Activated CD4-positive, alpha-beta T cell treated with anti-CD3 and anti-CD28 coated beads, Interleukin-2, amount 10 ng/mL, durations not matched to agents 24 days and 14 days (primary cell): ENCODE measurements around the gene PARD3B. TPM values are rescaled to one million over a fixed set of nuclear protein-coding genes. Genes with fewer than 3 reads are reported as not detected.

Source experiments
- DNase-seq: peaks from one replicate; pipeline ENCODE4 v3.0.0; 2022
- H3K27ac Mint-ChIP-seq: one replicate; pipeline ENCODE4 v1.8.0; 2022; ENCODE audit warnings: mild to moderate bottlenecking, mixed read lengths
- H3K27me3 Mint-ChIP-seq: one replicate; pipeline ENCODE4 v1.8.0; 2022; ENCODE audit warnings: mixed read lengths
- H3K36me3 Mint-ChIP-seq: one replicate; pipeline ENCODE4 v1.8.0; 2022; ENCODE audit warnings: low read depth, mild to moderate bottlenecking, mixed read lengths
- H3K4me1 Mint-ChIP-seq: one replicate; pipeline ENCODE4 v1.8.0; 2021; ENCODE audit warnings: mixed read lengths
- H3K4me3 Mint-ChIP-seq: one replicate; pipeline ENCODE4 v1.8.0; 2022; ENCODE audit warnings: mild to moderate bottlenecking, moderate library complexity, mixed read lengths
- H3K9me3 Mint-ChIP-seq: one replicate; pipeline ENCODE4 v1.8.0; 2021; ENCODE audit warnings: mixed read lengths
- intact Hi-C: fragments of 100-400 bp; cut with micrococcal nuclease; formaldehyde crosslinking; loops from one replicate; pipeline ENCODE4 v1.15.1; 2023
- total RNA-seq: library from RNA; stranded (reverse); gene quantifications from 2 replicates; pipeline ENCODE4 v1.2.3, GENCODE V29; 2022

Gene PARD3B
- total RNA-seq, 1 donor from 2014 or later: 0.12 TPM

DNA sequence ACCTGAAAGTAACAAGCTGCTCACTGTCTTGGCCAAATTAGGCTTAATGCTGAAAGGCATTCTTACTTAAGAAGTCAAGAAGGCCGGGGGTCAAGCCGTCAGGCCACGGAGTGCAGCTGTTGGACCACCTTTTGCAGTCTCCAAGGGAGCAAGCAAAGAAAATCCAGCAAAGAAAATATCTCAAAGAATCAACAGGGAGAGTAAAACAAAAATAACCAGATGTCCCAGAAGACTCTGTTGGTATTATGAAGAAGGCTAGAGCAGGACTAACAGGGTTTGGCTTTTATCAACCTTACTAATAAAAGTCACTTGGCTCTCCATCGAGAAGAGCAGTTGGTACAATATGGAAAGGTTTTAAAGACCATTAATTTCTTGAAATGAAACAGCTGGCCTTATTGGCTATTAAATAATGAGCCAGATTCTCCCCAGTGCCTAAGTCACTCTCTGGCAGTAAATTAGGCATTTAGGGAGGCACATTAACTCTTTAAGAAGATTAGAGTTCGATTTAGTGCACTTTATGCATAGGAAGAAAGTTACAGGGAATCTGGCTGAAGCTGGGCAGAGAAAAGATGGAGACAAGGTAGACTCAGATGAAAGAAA is 1026.2 kb downstream of the PARD3B start:
- Mint-ChIP-seq H3K27me3 (peaks cover 8% of the 10 kb centered on the region), H3K27ac (no peak overlapping the region), H3K9me3 (peaks cover 12% of the 10 kb centered on the region), H3K4me3 (no peak overlapping the region), H3K36me3 (no peaks in the 10 kb centered on the region), H3K4me1 (no peaks in the 10 kb centered on the region)
- intact Hi-C loops: no loop called here
- DNase-seq: no peak

DNA sequence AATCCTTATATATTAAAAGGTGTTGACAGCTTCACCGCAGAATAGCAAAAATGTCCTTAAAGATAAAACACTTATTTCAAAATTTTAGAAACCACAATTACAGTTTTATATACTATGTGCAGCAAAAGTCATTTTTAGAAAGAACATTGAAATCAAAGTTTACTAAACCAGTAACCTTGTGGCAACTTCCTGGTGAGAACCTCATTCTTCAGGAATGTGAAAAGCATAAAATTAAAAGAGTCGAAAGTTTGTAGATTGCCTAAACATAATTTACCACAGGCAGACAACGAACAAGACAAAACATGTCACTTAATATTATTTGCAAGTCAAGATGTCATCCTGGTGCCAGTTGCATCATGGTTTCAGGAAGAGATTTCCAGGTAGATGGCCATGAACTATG is 1028.7 kb downstream of the PARD3B start:
- Mint-ChIP-seq H3K27me3 (peaks cover 14% of the 10 kb centered on the region), H3K36me3 (no peaks in the 10 kb centered on the region)

DNA sequence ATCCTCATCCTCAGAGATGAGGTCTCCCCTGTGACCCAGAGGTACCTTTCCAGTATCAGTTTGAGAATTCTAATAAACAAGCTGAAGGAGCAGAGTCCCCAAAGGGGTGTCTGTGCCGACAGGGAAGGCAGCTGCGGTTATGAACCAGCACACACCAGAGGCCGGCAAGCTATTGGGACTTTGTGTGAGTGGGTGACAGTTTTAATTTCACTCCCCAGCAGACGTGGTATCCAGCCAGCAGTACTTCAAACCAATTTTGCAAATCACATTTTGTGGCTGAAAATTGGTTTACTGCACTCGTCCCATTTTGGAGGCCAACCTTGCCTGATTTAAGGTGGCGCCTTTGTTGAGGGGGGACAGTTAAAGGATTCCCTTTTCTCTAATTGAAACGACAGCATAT is 1034.1 kb downstream of the PARD3B start:
- peaks cover 10% of the 10 kb centered on the region for H3K27me3 Mint-ChIP-seq
- no peak overlapping the region for H3K27ac Mint-ChIP-seq
- H3K9me3 Mint-ChIP-seq: peaks cover 9% of the 10 kb centered on the region
- H3K4me3 Mint-ChIP-seq: no peak overlapping the region
- no peaks in the 10 kb centered on the region for H3K36me3 Mint-ChIP-seq
- DNase-seq: no peak
- intact Hi-C loops: no loop called here
- no peaks in the 10 kb centered on the region for H3K4me1 Mint-ChIP-seq

More for the DNA sequence above, 1028.7 kb downstream of the PARD3B start:
- intact Hi-C loops: no loop called here
- no peak overlapping the region for H3K4me3 Mint-ChIP-seq
- H3K4me1 Mint-ChIP-seq: no peaks in the 10 kb centered on the region
- peaks cover 12% of the 10 kb centered on the region for H3K9me3 Mint-ChIP-seq
- DNase-seq: no peak
- H3K27ac Mint-ChIP-seq: no peak overlapping the region

DNA sequence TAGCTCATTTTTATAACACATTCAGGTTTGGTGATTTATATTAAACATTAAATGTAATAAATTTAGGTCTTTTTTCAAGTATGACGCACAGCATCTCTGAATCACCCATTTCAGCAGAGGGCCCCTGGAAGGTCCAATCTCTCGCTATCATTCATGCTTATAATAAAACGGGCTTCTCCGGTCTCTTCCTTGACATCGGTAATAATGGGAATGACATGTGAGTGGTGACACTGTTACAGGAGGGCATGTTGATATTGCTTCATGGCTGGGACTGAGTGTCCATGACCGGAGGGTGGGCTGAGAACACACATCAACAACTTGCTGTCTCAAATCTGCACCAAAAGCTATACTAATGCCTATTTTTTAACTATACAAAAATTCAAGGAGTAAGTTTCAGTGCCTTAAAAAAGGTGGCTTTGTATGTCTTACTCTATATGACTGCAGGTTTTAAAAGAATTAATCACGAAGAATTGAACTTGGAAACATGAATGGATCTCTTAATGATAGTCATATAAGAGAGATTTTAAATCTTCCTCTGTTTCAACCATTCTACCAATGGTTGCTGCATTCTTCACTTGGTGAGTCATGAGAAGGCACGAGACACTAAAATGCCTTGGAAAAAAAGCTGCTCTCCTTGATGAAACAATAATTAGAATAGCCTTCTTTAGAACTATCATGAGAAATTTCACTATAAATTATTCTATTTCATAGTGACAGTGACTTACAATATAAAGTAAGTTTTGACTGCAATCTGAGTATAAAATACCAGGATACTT is 1035.1 kb downstream of the PARD3B start:
- peaks cover 7% of the 10 kb centered on the region for H3K9me3 Mint-ChIP-seq
- peaks cover 10% of the 10 kb centered on the region for H3K27me3 Mint-ChIP-seq
- no peaks in the 10 kb centered on the region for H3K36me3 Mint-ChIP-seq
- intact Hi-C loops: no loop called here
- no peak for DNase-seq
- no peak overlapping the region for H3K27ac Mint-ChIP-seq
- H3K4me1 Mint-ChIP-seq: no peaks in the 10 kb centered on the region
- no peak overlapping the region for H3K4me3 Mint-ChIP-seq

DNA sequence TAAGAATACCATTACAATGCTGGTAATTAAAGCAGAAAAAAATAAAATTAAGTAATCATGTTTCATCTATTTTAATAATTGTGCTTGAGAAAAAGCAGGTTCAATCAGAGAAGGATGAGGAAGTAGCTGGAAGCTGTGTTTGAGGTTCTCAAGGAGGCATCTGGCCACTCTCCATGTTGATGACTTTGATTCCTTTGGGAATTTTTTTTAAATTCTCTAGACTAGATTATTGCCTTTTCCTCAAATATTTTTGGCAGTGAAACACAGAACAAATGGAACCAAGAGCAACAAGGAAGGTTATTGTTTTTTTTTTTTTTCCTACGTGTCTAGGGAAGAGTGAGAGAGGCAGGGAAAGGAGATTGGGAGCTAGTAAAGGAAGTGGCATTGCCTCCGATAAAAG is 1037.1 kb downstream of the PARD3B start:
- H3K27me3 Mint-ChIP-seq: peaks cover 3% of the 10 kb centered on the region
- H3K9me3 Mint-ChIP-seq: peaks cover 3% of the 10 kb centered on the region
- no peak overlapping the region for H3K27ac Mint-ChIP-seq
- intact Hi-C loops: no loop called here
- H3K4me3 Mint-ChIP-seq: no peak overlapping the region
- no peaks in the 10 kb centered on the region for H3K36me3 Mint-ChIP-seq
- H3K4me1 Mint-ChIP-seq: no peaks in the 10 kb centered on the region
- no peak for DNase-seq

DNA sequence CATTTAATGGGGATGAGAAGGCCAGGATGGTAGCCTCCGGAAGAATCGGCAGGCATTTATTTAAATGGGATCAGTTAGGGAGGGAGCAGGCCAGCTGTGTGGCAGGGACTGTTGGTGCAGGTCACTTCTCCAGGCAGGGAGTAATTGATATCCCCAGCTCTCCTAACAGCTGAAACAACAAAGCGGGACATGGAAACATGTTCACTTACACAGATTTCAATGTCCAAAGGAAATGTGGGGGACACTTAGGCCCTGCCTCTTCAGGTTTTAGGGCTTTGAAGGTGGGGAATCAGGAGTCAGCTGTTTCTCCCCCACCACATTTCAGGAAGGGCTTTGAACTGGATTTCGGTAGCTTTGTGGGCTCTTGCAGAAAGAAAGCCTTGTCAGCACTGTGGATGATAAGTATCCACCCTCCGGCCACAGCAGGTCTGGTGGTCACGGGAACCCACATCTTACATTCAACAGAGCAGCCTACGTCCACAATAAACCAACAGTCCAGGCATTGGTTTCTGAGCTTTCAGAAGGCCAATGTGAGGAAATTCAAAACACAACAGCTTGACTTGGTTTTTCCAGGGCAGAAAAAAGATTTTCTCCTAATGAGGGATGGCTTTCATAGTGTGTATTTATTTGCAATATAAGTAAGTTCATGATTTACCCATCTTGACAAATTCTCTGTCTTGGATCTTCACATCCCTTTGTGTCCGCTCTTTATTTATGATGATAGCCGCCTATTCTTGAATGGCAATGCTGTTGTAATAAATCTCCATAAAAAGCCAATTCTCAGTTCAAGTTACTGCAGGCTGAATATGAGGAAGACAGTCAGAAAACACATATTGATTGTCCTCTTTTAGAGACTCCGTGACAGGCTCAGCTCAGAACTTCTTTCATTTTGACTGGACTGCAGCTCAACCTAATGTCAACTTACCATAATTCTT is 1040.4 kb downstream of the PARD3B start:
- Mint-ChIP-seq H3K27me3 (peaks cover 6% of the 10 kb centered on the region), H3K4me1 (no peaks in the 10 kb centered on the region), H3K36me3 (no peaks in the 10 kb centered on the region), H3K4me3 (no peak overlapping the region), H3K27ac (no peak overlapping the region), H3K9me3 (peaks cover 3% of the 10 kb centered on the region)
- no peak for DNase-seq
- intact Hi-C loops: no loop called here

DNA sequence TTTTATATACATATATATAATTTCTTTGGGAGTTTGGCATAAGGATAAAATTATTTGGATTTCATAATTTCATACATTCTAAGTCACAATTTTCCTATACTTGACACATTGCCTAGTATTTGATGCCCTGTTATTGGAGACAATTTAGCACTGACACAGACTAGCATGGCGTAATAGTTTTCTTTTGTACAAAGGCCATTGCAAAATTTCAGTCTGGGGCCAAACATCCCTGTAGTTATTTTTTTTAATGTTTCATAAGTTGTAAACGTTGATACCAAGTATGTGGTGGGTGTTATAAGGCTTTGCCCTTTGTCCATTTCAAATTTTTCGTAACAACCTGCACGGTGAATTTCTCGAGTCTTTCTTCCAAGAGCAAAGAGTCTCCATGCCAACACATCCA is 1041.4 kb downstream of the PARD3B start:
- intact Hi-C loops: no loop called here
- H3K27me3 Mint-ChIP-seq: peaks cover 10% of the 10 kb centered on the region
- no peak overlapping the region for H3K4me3 Mint-ChIP-seq
- peaks cover 3% of the 10 kb centered on the region for H3K9me3 Mint-ChIP-seq
- DNase-seq: no peak
- no peaks in the 10 kb centered on the region for H3K36me3 Mint-ChIP-seq
- no peaks in the 10 kb centered on the region for H3K4me1 Mint-ChIP-seq
- H3K27ac Mint-ChIP-seq: no peak overlapping the region

DNA sequence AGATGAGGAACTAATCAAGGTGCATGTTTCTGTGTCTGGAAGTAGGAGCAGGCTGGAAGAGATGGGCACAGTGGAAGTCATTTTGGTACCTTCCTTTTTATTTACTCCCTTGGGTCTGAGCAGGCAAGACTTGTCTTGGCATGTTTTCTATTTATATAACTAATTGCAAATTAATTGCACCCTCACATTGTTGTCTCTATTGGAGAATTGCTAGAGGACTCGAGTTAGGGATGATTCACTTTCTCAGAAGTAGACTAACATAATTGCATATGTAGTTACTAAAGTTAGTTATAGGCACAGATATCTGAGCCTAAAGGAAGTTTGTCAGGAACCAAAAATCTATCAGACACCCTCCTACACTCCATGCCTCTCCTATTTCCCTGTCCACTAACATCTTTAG is 1044.2 kb downstream of the PARD3B start:
- peaks cover 9% of the 10 kb centered on the region for H3K27me3 Mint-ChIP-seq
- no peak for DNase-seq
- intact Hi-C loops: no loop called here
- H3K4me3 Mint-ChIP-seq: no peak overlapping the region
- H3K27ac Mint-ChIP-seq: no peak overlapping the region
- no peaks in the 10 kb centered on the region for H3K36me3 Mint-ChIP-seq
- no peaks in the 10 kb centered on the region for H3K4me1 Mint-ChIP-seq
- peaks cover 3% of the 10 kb centered on the region for H3K9me3 Mint-ChIP-seq

DNA sequence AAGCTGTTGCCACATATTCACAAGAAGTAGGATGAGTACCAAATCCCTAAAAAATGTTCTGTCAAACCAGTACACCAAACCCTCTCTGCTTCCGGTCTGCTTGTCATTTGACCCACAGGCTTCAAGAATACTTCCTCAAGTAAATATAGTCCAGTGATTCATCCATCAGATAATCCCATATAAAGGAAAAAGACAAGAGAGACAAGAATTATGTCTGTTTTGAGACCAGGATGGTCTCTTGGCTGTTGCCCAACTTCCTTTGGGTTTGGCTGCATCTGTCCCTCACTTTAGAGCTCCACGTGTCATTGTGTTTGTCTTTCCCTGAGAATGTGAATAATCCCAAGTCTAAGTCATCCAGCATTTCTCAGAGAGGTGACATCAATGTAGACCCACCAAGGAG is 1045.5 kb downstream of the PARD3B start:
- H3K4me1 Mint-ChIP-seq: no peaks in the 10 kb centered on the region
- no peak for DNase-seq
- no peak overlapping the region for H3K27ac Mint-ChIP-seq
- H3K9me3 Mint-ChIP-seq: peaks cover 3% of the 10 kb centered on the region
- no peaks in the 10 kb centered on the region for H3K36me3 Mint-ChIP-seq
- peaks cover 9% of the 10 kb centered on the region for H3K27me3 Mint-ChIP-seq
- H3K4me3 Mint-ChIP-seq: no peak overlapping the region
- intact Hi-C loops: no loop called here

DNA sequence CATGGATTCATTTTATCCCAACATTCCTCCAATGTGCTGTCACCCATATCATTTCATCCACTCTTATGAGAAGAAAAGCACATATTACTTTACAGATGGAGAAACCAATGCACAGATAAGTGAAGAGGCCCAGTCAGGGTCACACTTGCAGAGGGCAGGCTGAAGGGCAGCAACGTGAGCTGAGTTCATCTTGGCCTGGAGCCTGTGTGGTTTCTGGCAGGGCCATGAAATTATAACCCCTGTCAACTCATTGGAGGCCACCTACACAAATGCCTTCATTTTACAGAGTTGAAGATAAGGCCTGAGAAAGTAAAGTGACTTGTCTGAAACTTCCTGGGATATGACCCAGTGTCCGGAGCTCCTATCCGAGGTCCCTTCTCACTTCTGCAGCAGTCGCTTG is 1048.6 kb downstream of the PARD3B start:
- no peaks in the 10 kb centered on the region for H3K9me3 Mint-ChIP-seq
- DNase-seq: no peak
- H3K27me3 Mint-ChIP-seq: peaks cover 18% of the 10 kb centered on the region
- intact Hi-C loops: no loop called here
- H3K36me3 Mint-ChIP-seq: no peaks in the 10 kb centered on the region
- H3K4me1 Mint-ChIP-seq: no peaks in the 10 kb centered on the region
- H3K27ac Mint-ChIP-seq: no peak overlapping the region
- no peak overlapping the region for H3K4me3 Mint-ChIP-seq

DNA sequence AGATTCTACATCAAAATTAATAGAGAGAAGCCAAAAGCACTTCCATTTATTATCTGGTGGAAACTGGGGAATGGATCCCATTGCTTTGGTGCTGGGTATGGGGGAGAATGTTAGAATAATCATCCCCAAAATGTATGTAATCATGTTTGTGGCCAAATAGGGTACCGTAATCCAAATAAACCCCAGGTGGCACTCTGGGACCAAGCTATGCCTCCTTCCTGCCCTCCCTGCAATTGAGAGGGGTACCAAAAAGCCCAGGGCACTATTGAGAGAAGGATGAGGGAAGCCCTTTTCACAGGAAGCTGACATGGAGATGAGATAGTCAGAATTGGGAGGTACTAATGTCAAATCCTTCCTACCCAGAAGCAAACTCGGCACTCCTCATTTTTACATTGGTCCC is 1051.3 kb downstream of the PARD3B start:
- H3K9me3 Mint-ChIP-seq: peaks cover 5% of the 10 kb centered on the region
- H3K4me1 Mint-ChIP-seq: no peaks in the 10 kb centered on the region
- H3K27ac Mint-ChIP-seq: no peak overlapping the region
- H3K27me3 Mint-ChIP-seq: peaks cover 15% of the 10 kb centered on the region
- DNase-seq: no peak
- no peaks in the 10 kb centered on the region for H3K36me3 Mint-ChIP-seq
- intact Hi-C loops: loop anchor here (1.0 kb wide), 1 partner anchor 79 kb away; no protein-coding TSS in a partner anchor
- H3K4me3 Mint-ChIP-seq: no peak overlapping the region

DNA sequence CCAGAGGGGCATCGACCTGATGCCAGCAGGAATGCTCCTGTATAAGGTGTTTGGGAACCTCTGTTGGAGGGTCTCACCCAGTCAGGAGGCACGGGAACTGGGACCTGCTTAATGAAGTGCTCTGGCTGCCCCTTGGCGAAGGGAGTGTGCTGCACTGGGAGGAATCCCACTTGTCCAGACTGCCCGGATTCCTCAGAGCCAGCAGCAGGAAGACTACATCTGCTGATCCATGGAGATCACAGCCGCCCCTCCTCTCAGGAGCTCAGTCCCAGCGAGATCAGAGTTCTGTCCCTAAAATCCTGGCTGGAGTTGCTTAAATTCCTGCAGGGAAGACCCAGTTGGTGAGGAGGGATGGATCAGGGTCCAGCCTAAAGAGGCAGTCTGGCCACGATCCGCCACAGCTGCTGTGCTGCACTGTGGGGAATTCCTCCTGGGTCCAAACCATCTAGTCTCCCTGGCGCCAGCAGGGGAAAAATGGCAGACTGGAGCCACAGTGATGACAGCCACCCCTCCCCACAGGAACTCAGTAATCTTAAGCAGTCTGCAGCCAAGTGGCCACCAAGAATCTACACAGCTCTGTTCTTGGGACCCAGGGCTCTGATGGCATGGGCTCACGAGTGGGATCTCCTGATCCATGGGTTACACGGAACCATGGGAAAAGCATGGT is 1060.5 kb downstream of the PARD3B start:
- Mint-ChIP-seq H3K4me3 (no peak overlapping the region), H3K36me3 (peaks cover 2% of the 10 kb centered on the region), H3K9me3 (peaks cover 35% of the 10 kb centered on the region), H3K27ac (no peak overlapping the region), H3K27me3 (peaks cover 29% of the 10 kb centered on the region), H3K4me1 (peaks cover 16% of the 10 kb centered on the region)
- no peak for DNase-seq
- intact Hi-C loops: no loop called here

DNA sequence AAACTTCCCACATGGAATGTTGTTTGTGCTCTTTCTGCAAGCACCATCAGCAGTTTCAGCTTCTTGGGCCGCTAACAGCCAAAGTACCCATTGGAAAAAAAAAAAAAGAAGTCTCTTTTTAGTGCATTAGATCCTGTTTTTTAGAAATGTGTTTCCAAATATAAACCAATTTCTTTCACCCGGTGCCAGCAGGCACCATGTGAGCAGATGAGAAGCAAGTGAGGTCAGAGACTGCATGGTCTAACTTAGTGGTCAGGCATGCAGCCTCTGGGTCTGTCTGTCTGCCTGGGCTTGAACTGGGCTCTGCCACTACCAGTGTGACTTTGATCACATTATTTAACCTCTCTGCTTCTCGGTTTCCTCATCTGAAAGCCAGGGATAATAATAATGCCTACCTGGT is 1061.9 kb downstream of the PARD3B start:
- H3K36me3 Mint-ChIP-seq: peaks cover 2% of the 10 kb centered on the region
- no peak overlapping the region for H3K4me3 Mint-ChIP-seq
- H3K27ac Mint-ChIP-seq: no peak overlapping the region
- intact Hi-C loops: no loop called here
- peaks cover 24% of the 10 kb centered on the region for H3K27me3 Mint-ChIP-seq
- H3K9me3 Mint-ChIP-seq: peaks cover 31% of the 10 kb centered on the region
- H3K4me1 Mint-ChIP-seq: peaks cover 26% of the 10 kb centered on the region
- DNase-seq: no peak
